Neural cell (in vitro differentiated cells): ENCODE measurements around the gene REEP1.

Experiments
- EP300 ChIP-seq: fragments of 450-650 bp; conservative IDR thresholded peaks from 2 replicates; pipeline ENCODE4 v1.6.1; 2014; ENCODE audit warnings: antibody characterized with exemption, mild to moderate bottlenecking, moderate library complexity; ENCODE audit not compliant: poor library complexity, severe bottlenecking
- EZH2 ChIP-seq: fragments of 200-600, 300-800 bp; shearing (Covaris generic), sonication (generic); IDR thresholded peaks from 2 replicates; pipeline ENCODE4 v1.6.1; 2014; ENCODE audit warnings: antibody characterized with exemption, low read length, borderline replicate concordance, mild to moderate bottlenecking; ENCODE audit not compliant: insufficient read depth, poor library complexity, severe bottlenecking
- MXI1 ChIP-seq: fragments of 450-650 bp; conservative IDR thresholded peaks from 2 replicates; pipeline ENCODE4 v1.6.1; 2014; ENCODE audit warnings: antibody characterized with exemption, mild to moderate bottlenecking; ENCODE audit not compliant: poor library complexity, severe bottlenecking
- POLR2AphosphoS5 ChIP-seq: IDR thresholded peaks from 2 replicates; pipeline ENCODE4 v1.6.1; 2012
- RAD21 ChIP-seq: fragments of 450-650 bp; conservative IDR thresholded peaks from 2 replicates; pipeline ENCODE4 v1.6.1; 2014; ENCODE audit warnings: antibody characterized with exemption, mild to moderate bottlenecking, moderate library complexity
- REST ChIP-seq: IDR thresholded peaks from 2 replicates; pipeline ENCODE4 v1.6.1; 2012; ENCODE audit warnings: borderline replicate concordance
- SMC3 ChIP-seq: fragments of 450-650 bp; conservative IDR thresholded peaks from 2 replicates; pipeline ENCODE4 v1.6.1; 2014; ENCODE audit warnings: antibody characterized with exemption, mild to moderate bottlenecking, moderate library complexity; ENCODE audit not compliant: poor library complexity
- TAF1 ChIP-seq: IDR thresholded peaks from 2 replicates; pipeline ENCODE4 v1.6.1; 2012; ENCODE audit warnings: low read depth
- TF ChIP-seq, protein P1 (sequence below): fragments of 450-650 bp; IDR thresholded peaks from 2 replicates; pipeline ENCODE4 v1.5.1; 2014; ENCODE audit warnings: antibody characterized with exemption, mild to moderate bottlenecking, moderate library complexity; ENCODE audit not compliant: poor library complexity, severe bottlenecking

DNA sequence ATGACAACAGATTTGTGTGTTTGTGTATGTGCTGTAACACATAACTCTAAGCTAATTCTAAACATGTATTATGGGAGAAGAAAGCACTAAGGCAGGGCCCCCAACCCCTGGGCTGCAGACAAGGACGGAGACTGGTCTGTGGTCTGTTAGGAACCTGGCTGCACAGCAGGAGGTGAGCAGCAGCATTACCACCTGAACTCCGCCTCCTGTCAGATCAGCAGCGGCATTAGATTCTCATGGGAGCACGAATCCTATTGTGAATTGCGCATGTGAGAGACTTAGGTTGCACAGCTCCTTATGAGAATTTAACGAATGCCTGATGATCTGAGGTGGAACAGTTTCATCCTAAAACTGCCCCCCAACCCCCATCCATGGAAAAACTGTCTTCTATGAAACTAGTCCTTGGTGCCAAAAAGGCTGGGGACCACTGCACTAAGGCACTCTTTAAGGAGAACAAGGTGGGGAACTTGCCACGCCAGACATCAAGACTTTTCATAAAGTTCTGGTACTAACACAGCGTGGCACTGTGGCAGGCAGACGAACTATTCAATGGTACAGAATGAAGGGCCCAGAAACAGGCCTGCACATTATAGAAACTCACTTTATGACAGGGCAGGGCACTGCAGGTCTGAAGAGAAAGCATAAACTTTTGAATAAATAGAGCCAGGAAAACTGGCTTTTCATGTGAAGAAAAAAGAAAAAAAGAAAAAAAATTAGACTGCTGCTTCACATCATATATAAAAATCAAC is 14.0 kb downstream of the REEP1 start:
- TF ChIP-seq, protein P1, sequence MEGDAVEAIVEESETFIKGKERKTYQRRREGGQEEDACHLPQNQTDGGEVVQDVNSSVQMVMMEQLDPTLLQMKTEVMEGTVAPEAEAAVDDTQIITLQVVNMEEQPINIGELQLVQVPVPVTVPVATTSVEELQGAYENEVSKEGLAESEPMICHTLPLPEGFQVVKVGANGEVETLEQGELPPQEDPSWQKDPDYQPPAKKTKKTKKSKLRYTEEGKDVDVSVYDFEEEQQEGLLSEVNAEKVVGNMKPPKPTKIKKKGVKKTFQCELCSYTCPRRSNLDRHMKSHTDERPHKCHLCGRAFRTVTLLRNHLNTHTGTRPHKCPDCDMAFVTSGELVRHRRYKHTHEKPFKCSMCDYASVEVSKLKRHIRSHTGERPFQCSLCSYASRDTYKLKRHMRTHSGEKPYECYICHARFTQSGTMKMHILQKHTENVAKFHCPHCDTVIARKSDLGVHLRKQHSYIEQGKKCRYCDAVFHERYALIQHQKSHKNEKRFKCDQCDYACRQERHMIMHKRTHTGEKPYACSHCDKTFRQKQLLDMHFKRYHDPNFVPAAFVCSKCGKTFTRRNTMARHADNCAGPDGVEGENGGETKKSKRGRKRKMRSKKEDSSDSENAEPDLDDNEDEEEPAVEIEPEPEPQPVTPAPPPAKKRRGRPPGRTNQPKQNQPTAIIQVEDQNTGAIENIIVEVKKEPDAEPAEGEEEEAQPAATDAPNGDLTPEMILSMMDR = no peak
- no peak for TF ChIP-seq EP300
- TF ChIP-seq POLR2AphosphoS5 = no peak
- no peak for TF ChIP-seq REST
- TF ChIP-seq RAD21 = no peak
- TF ChIP-seq EZH2 = no peak
- no peak for TF ChIP-seq TAF1
- no peak for TF ChIP-seq SMC3
- TF ChIP-seq MXI1 = no peak
